Panc1 (cell line): ENCODE measurements around the gene DSG4.

ENCODE experiments used
- CTCF ChIP-seq: fragments of 450-650 bp; IDR thresholded peaks from 2 replicates; pipeline ENCODE4 v1.5.1; 2017; ENCODE audit warnings: mild to moderate bottlenecking
- POLR2AphosphoS5 ChIP-seq: IDR thresholded peaks from 2 replicates; pipeline ENCODE4 v1.6.1; 2012; ENCODE audit warnings: mild to moderate bottlenecking, low read depth, low read length, moderate library complexity
- REST ChIP-seq, 2 experiments: IDR thresholded peaks; 2 replicates each; pipeline ENCODE4 v1.6.1; 2011 to 2012; ENCODE audit warnings: low read depth in 2 of 2, control low read depth in 1 of 2, low read length in 1 of 2, mild to moderate bottlenecking in 1 of 2, moderate library complexity in 1 of 2; ENCODE audit not compliant: insufficient read depth in 1 of 2
- SIN3A ChIP-seq: IDR thresholded peaks from 2 replicates; pipeline ENCODE4 v1.6.1; 2012; ENCODE audit warnings: low read depth, mild to moderate bottlenecking, low read length, moderate library complexity, borderline replicate concordance; ENCODE audit not compliant: insufficient read depth
- TCF7L2 ChIP-seq: IDR thresholded peaks from 2 replicates; pipeline ENCODE4 v1.6.1; 2011; ENCODE audit warnings: mild to moderate bottlenecking, low read depth, low read length, inconsistent platforms

GRCh38 chr18:31428211-31428610, 51.6 kb downstream of the DSG4 start:
- TF ChIP-seq CTCF (no peak), POLR2AphosphoS5 (no peak), TCF7L2 (no peak), REST (IDR thresholded peaks at IDR 0.05; ENCODE audit: insufficient read depth in 1 of 2, low read depth in 2 of 2, low read length in 1 of 2) (no peak), SIN3A (no peak)
